DMS53 (cell line): ENCODE results near the gene STK16.
"Not testable (repeated sequence)": the region's sequence is repeated elsewhere in the genome, so short reads cannot be mapped to it uniquely, and the experiment has no call there.

Experiments
- DNase-seq: peaks from one replicate; lab custom pipeline; 2025; lab: John Stamatoyannopoulos, UW

STK16 gene, protein sequence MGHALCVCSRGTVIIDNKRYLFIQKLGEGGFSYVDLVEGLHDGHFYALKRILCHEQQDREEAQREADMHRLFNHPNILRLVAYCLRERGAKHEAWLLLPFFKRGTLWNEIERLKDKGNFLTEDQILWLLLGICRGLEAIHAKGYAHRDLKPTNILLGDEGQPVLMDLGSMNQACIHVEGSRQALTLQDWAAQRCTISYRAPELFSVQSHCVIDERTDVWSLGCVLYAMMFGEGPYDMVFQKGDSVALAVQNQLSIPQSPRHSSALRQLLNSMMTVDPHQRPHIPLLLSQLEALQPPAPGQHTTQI

DNA sequence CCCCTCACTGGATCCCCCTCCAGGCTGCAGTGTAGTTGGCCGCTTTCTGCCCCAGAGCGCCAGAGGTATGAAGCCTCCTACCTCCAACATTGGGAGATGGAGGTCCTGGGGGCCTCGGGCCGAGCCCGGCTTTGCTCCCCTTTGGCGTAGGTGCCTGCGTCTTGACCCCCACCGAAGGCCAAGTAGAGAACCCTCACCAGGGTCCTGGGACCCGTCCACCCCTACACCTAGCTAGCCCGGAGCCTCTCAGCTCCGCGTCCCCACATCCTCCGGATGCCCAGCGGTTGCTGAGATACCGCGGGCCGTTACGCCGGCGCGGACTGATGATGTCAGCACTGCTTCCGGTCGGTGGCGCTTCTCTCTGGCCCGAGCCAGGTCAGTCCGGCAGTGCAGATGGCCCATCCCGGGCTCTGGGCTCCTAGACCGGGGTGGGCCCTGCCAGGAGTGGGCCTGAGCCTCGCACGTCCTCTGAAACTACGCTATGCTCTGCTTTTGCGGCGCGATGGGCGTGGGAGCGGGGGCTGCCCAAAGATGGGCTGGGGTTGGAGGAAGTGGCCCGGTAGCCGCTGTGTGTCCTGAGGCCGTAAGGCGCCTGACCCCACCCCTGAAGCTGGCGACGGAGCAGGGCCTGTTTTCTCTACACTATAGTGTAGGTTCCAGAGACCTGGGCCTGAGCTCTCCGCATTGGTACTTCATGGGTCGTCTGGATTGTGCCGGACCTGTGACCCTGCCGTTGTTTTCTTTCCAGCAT is at the start of gene STK16, which contains the start of gene GLB1L:
STK16 (plus strand) TSS at position 332 of the 751 bp plus-strand sequence. CDS start 521 bp downstream, outside the sequence.
GLB1L (minus strand) TSS at position 297 of the 751 bp plus-strand sequence. CDS start 1,871 bp downstream, outside the sequence.
- peak; percentile 94 for DNase-seq

DNA sequence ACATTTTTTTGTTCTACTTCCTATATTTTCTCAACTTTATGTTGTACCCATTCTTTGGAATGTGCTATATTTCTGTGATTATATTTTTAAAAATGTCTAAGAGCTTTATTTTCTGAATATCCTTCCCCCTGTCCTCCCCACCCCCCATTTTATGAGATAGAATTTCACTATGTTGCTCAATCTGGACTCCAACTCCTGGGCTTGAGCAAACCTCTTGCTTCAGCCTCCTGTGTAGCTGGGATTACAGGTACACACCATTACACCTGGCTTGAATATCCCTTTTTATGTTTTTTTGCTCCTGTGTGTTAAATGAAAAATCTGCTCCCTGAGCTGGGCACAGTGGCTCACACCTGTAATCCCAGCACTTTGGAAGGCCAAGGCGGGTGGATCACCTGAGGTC is 47.9 kb upstream of the STK16 start:
- DNase-seq = no peak

DNA sequence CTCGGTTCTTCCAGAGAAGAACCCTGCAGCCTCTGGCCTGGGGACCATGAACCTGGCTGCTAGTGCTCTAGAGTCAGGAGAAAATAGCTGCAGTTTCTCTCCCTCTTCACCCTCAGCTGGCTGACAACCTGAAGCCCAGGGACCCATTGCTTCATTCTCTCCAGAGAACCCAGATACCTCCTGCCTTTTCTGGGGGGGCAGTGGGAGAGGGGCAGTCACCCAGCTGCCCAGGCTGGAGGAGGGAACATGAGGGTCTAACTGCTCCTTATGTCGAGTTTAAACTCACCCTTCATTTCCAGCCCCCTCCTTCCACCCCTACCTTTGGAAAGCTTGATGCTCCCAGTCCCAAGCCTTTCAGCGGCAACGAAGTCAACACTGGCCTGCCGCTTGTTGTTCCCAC is 46.3 kb upstream of the STK16 start:
- no peak for DNase-seq

DNA sequence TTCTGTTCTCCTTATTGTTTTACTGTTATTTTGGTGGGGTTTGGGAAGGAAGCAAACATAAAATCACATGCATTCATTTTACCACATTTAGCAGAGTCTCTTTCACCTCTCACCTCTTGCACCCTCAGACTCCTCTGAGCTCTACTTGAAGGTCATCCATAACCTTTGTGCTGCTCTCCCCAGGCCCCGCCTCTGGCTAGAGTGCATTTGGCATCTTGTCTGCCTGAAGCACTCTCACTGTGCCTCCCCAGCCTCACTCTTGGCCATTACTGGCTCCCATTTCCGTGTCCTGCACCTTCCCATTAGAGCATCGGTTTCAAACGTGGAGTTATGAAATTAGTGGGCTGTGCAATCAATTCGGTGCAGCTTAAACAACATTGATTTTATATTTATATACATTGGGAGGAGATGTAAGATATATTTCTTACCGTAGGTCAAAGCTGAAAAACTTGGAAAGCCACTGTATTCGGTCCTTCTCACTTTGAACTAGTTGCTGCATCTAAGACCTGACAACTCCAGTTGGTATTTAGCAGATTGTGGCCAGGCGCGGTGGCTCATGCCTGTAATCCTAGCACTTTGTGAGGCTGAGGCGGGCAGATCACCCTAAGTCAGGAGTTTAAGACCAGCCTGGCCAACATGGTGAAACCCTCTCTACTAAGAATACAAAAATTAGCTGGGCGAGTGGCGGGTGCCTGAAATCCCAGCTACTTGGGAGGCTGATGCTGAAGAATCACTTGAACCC is 45.6 kb upstream of the STK16 start:
- no peak for DNase-seq

DNA sequence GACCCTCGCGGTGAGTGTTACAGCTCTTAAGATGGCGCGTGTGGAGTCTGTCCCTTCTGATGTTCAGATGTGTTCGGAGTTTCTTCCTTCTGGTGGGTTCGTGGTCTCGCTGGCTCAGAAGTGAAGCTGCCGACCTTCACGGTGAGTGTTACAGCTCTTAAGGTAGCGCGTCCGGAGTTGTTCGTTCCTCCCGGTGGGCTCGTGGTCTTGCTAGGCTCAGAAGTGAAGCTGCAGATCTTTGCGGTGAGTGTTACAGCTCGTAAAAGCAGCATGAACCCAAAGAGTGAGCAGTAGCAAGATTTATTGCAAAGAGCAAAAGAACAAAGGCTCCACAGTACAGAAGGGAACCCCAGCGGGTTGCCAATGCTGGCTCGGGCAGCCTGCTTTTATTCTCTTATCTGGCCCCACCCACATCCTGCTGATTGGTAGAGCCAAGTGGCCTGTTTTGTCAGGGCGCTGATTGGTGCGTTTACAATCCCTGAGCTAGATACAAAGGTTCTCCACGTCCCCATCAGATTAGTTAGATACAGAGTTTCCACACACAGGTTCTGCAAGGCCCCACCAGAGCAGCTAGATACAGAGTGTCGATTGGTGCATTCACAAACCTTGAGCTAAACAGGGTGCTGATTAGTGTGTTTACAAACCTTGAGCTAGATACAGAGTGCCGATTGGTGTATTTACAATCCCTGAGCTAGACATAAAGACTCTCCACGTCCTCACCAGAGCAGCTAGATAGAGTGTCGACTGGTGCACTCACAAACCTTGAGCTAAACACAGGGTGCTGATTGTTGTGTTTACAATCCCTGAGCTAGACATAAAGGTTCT is 44.6 kb upstream of the STK16 start:
- not testable (repeated sequence) for DNase-seq

DNA sequence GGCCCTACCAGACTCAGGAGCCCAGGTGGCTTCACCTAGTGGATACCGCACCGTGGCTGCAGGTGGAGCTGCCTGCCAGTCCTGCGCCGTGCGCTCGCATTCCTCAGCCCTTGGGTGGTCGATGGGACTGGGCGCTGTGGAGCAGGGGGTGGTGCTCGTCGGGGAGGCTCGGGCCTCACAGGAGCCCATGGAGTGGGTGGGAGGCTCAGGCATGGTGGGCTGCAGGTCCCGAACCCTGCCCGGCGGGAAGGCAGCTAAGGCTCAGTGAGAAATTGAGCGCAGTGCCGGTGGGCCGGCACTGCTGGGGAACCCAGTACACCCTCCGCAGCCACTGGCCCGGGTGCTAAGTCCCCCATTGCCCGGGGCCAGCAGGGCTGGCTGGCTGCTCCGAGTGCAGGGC is 43.9 kb upstream of the STK16 start:
- DNase-seq = not testable (repeated sequence)

DNA sequence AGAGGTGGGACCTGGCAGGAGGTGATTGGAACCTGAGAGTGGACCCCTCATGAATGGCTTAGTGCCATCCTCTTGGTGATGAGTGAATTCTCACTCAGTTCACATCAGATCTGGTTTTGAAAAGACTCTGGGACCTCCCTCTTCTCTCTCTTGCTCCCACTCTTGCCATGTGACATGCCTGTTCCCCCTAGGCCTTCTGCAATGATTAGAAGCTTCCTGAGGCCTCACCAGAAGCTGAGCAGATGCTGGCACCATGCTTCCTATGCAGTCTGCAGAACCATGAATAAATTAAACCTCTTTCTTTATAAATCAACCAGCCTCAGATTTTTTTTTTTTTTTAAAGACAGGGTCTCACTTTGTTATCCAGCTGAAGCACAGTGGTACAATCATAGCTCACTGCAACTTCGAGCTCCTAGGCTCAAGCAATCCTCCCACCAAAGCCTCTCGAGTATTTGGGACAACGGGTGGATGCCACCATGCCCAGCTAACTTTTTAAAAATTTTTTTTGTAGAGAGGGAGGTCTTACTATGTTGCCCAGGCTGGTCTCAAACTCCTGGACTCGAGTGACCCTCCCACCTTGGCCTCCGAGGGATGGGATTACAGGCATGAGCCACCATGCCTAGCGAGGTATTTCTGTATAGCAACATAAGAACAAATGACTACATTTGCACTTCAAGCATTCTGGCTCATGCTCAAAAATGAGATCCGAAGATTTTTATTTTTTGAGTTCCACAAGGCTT is 40.7 kb upstream of the STK16 start:
- no peak for DNase-seq

DNA sequence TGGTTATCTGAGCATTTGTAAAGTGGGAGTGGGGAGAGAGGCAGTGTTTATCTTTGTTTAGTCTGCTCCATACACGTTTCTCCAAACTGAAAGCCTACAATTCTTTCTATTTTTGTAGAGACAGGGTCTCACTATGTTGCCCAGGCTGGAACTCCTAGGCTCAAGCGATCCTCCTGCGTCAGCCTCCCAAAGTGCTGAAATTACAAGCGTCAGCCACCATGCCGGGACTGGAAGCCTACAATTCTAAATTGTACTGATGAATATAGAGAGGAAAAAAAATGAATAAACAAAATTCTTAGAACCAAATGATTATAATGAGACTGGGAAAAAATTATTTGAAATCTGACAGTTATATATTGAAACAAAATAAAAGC is 40.1 kb upstream of the STK16 start:
- no peak for DNase-seq

DNA sequence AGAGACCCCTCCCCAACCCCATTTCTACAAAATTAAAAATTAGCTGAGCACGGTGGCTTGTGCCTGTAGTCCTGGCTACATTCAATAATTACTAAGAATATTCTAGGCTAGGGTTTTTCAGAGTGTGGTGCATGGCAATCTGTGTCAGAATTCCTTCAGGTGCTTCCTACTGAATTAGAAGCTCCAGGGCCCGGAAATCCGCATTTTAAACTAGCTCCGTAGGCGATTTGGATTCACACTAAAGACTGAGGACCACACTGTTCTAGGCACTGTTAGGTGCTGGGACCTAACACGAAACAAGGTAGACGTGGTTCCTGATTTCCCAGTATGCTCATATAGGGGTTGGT is 39.3 kb upstream of the STK16 start:
- DNase-seq = no peak

DNA sequence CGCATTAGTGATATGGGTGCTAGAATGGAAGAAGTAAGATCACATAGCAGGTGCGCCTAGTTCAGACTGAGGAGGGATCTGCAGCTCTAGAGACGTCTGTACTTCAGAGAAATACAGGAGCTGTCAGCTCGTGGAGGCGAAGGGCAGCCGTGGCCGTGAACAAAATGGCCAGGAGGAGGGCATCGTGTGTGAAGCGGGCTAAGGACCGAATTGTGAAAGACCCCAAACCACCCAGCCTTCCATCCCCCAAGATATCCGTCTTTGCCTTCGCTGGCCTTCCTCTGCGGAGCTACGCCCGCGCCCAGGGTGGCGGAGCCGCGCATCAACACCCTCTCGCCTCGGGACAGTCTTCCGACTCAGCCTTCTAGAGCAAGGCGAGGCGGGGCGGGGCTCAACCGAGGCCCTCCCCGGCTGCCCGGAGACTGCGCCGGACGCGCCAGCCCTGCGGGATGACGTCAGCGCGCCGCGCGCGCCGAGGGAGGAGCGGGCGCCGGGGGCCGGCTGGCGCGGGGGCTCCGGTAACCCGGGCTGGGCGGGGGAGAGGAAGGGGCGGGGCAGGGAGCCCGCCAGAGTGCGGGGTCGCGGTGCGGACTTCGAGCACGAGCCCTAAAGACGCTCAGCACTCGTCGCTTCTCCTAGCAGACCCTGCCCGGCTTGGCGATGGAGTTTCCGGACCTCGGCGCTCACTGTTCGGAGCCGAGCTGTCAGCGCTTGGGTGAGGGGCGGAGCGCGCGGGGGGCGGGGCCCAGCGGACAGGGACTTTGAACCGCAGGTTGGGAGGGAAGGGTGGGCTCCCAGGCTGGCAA is 38.7 kb upstream of the STK16 start, which contains the start of gene ZFAND2B:
ZFAND2B (plus strand) TSS at position 455 of the 806 bp plus-strand sequence; CDS start at position 661, 206 bp downstream.
- peak; percentile 95 for DNase-seq

DNA sequence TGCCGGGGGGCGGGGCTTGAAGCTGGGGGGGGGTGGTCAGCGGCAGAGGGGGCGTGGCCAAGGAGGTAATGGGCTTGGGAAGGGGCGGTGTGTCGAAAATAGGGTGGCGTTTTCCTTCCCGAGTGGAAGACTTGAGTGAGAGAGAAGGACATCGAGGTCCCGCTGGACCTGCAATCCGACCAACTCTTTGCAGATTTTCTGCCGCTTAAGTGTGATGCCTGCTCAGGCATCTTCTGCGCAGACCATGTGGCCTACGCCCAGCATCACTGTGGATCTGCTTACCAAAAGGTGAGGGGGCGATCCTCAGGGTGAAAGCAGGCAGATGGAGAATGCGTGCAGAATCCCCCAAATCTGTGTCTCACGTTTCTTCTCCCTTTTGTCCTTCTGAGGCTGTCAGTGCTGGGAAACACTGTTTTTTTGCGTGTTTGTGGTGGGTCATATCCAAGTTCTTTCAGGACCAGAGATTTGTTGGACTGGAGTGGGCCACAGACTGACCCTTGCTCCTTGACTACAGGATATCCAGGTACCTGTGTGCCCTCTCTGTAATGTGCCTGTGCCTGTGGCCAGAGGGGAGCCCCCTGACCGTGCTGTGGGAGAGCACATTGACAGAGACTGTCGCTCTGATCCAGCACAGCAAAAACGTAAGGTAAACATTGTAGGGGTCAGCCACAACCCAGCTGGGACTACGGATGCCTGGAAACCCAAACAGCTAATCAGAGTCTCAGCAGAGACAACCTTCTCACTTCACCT is 38.0 kb upstream of the STK16 start:
- DNase-seq = peak; percentile 33

DNA sequence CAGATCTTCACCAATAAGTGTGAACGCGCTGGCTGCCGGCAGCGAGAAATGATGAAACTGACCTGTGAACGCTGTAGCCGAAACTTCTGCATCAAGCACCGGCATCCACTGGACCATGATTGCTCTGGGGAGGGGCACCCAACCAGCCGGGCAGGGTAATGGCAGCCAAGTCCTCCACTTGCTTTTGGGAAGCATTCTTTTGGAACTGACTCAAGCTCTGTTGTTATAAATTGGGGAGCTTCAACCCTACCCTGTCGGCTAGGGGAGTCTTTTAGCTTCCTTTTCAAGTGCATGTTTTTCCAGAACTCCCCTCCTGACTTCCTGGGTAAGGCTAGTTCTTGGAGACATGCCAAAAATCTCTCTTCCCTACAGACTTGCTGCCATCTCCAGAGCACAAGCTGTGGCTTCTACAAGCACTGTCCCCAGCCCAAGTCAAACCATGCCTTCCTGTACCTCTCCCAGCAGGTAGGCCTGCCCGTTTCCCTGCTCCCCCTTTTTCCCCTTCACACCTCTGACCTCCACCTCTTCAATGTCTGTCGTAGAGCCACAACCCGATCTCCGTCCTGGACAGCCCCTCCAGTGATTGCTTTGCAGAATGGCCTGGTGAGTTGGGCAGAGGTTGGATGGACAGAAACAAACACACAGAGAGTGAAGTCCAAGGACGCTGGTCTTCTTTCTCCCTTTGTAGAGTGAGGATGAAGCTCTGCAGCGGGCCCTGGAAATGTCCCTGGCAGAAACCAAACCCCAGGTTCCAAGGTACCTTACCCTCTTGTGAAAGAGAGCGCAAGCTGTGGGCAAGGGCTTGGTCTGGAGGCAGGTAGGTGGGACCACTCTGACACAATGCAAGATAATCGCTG is 37.2 kb upstream of the STK16 start:
- peak; percentile 45 for DNase-seq

DNA sequence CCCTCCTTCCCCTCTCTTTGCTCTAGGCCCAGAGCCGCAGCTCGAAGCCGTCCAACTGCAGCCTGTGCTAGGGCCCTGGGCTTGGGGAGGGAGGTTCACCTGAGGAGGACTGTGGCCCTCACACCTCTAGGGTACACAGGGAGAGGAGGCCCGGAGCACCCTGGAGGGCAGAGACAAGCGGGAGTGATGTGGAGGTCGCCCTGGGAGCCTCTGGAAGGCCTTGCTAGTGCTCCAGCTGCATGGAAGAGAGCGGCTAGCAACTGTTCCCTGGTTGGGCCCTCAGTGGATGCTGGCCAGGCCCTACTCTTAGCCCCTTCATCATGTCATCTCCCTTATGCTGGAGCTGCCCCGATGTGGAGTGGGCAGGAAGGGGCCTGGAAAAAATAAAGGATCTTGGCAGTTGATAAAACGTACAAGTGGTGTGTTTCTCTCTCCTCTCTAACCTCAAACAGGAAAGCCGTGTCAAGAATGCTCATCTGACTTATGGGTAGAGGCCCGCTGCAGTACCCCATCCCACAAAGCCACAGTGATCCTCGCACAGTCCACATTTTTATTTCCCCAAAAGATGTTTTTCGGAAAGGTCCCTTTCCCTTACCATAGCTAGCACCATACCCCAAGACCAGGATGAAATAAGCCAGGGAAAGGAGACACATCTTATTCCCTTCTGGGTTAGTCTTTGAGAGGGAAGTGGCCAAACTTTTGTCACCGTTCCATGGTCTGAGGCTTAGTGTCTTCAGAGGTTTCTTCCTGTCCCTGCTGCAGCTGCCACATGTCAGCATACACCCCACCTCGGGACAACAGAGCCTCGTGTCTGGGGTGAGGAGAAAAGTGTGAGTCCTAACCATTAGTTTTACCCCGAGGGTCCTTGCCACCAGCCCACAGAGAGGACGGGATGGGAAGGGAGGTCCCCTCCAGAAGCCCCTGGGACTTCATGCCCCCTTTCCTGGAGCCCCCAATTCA is 35.8 kb upstream of the STK16 start:
- DNase-seq = no peak

DNA sequence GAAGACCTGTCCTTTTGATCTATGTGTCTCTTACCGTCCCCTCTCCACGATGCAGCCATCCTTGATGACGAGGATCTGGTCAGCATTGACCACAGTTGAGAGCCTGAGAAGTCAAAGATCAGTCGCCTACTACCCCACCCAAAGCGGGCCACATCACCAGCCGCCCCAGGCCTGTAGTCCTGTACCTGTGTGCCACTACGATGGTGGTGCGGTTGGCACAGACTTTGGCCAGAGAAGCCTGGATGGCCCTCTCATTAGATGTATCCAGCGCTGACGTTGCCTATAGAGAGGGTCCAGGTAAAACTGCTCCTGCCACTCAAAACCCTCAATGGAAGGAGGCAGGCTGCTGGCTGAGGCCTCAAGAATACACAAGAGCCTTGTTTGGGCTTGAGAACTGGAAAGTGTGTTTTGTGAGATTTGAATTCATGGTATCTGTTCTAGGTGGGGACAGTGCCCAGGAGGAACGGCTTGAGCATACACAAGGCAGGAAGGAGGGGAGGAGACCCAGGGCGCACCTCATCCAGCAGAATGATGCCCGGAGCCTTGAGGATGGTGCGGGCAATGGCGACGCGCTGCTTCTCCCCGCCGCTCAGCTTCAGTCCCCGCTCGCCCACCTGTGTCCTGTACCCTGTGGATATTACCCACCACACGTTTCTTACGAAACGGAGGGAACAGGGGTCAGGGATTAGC is 34.9 kb upstream of the STK16 start:
- DNase-seq = no peak

DNA sequence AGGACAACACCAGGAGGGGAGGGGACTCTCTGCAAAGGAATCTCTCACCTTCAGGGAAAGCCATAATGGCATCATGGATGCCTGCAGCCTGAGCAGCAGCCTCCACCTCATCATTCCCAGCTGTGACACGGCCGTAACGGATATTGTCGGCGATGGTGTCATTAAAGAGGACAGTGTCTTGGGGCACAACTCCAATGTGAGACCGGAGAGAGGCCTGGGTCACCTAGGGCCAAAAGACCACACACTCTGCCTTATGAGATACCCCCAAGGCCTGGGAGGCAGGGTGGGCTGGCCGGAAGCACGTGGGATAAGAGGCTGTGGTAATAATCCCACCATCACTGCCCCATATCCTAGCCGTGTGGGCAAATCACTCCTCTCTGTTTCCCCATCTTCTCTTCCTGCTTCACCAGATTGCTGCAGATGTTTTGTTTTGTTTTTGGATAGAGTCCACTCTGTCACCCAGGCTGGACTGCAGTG is 34.4 kb upstream of the STK16 start:
- DNase-seq = no peak

DNA sequence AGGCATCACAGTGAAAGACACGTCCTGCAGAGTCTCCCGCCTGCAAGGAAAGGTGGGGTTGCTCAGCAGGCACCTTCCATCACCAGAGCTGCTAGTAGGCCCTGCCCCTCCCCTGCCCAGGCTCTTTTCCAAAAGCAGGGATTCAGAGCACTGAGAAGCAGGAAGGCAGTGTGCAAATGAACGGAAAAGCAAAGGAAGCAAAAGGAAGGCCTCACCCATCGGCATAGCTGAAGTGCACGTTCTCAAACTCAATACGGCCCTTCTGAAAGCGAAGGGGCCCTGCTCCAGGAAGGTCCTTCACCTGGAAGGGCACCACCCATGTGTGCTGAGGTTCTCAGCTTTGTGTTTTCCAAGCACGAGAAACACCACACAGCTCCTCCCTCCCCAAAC is 32.3 kb upstream of the STK16 start:
- DNase-seq = no peak
